GM18517 (cell line): ENCODE measurements around the gene PTPRD.
"Not testable (repeated sequence)": the region's sequence is repeated elsewhere in the genome, so short reads cannot be mapped to it uniquely, and the experiment has no call there.

Source experiments
- ATAC-seq: cut with Tn5 transposase; IDR thresholded peaks from one replicate; pipeline ENCODE4 v1.9.1; 2021; ENCODE audit warnings: mild to moderate bottlenecking, moderate library complexity; ENCODE audit not compliant: unreplicated experiment

Gene PTPRD

GRCh38 chr9:9392755-9393154, 1220.0 kb downstream of the PTPRD start:
- ATAC-seq, result no peak

DNA sequence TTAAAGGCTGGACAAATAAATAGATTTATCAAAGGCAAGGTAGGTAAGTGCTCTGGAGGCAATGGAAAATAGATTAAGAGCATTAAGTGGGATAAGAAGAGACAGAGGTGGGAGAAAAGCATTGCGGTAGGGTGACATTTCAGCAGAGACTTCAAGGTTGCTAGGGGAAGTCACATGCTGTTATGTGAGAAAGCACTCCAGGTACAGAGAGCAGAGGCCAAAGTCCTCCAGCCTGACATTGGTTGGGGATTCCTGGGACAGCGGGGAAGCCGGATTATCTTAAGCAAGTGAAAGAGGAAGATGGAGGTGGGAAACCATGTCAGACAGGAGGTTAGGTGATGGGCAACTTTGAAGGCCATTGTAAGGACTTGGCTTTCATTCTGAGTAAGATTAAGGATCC, 1222.9 kb downstream of the PTPRD start:
- ATAC-seq, result no peak

DNA sequence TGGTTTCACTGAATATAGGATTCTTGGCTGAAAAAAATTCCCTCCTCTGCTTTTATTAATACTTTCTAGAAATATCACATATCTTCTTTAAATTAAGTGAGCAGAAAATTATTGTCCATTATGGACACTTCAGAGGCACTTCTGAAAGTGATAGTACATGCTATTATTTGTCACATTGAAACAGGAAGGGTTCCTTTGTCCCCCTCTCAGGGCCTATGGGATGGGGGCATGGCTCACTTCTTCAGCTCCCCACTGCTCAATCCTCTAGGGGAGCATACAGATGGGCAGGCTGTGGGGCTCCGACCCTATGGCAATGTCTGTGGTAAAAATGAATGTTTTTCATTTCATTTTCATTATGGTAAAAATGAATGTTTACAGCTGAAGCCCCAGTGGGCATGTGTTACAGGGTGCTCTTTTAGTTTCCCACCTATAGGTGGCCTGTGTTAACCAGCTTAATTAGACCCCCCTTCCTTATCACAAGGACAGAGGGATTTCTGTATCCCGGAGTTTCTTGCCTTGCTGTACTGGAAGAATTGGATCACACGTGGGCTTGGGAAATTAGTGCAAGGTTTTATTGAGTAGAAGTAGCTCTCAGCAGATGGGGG, 1225.2 kb downstream of the PTPRD start:
- no peak for ATAC-seq

- no peak for ATAC-seq
Observed at GRCh38 chr9:9362332-9362731, 1250.5 kb downstream of the PTPRD start.

DNA sequence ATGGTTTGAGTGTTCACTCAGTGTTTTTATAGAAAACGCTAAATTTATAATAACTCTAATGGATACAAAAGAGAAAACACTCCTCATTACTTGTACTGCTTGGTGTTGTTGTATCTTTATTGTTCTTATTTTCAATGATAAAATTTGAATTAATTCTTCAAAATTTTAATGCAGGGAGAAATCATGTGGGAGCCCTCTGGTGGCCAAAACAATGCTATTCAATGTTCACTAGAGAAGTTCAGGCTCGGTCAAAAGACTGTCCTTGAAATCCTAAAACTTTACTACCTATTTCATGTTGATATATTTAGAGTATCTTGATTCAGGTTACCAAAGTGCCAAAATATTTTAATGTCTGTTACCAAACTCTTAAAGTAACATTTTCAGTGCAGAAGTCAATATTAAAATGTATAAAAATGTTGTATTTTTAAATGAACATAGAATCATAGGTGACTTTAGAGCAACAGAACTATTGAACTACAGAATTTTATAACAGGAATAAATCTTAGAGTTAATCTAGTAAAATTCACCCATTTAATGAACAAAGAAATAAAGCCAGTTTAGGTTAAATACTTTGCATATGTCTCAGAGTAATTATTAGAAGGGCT, 1259.8 kb downstream of the PTPRD start:
- ATAC-seq, result no peak

- ATAC-seq, result no peak
Observed at GRCh38 chr9:9341203-9341602, 1271.6 kb downstream of the PTPRD start.

DNA sequence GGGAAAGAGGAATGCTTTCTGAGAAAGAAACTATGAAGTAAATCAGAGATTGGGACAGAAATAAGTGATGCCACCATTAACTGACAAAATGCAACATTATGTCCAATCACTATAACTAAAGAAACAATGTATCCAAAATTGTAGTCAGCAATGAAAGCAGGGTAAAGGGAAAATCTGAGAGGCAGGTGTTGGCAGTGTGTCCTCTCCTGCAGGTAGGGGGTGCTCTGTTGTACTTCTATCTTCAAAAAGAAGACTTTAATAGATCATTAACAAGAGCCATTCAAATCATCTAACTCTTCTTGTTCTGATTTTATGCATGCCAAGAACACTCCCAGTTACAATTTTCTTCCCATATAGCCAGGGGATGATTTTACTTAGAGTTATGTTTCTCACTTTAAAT, 1275.7 kb downstream of the PTPRD start:
- no peak for ATAC-seq

GRCh38 chr9:9326749-9327148, 1286.1 kb downstream of the PTPRD start:
- ATAC-seq, result no peak

GRCh38 chr9:9319007-9319406, 1293.8 kb downstream of the PTPRD start:
- no peak for ATAC-seq

GRCh38 chr9:9310743-9311142, 1302.1 kb downstream of the PTPRD start:
- not testable (repeated sequence) for ATAC-seq

DNA sequence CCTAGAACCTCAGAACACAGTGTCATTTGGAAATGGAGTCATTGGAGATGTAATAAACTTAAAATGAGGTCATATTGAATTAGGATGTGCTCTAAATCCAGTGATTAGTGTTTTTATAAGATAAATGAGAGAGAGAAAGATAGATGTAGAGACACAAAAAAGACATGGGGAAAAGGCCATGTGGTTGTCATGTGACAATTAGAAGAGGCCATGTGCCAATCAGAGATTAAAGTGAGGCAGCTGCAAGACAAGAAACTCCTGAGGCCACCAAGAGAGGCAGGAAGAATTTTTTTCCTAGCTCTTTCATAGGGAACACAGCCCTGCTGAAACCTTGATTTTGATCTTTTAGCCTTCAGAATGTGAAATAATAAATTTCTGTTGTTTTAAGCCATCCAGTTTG, 1307.2 kb downstream of the PTPRD start:
- ATAC-seq, result no peak

GRCh38 chr9:9299134-9299533, 1313.7 kb downstream of the PTPRD start:
- ATAC-seq, result no peak

DNA sequence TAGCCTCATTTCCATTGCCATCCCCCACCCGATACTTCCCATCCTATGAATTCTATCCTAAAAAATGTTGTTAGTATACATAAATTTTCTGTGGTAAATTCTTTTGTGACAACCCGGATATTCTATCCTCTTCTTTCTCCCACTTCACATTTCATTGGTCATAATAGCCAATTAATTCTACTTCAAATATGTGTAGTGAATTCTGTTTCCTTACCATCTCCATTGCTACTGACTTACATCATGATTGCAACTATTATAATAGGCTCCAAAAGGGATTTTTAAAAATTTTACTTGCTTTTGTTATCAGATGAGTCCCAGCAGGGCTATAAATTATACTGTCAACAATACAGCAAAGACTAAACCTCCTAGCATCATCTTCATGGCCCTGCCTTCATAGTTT, 1326.8 kb downstream of the PTPRD start:
- no peak for ATAC-seq

DNA sequence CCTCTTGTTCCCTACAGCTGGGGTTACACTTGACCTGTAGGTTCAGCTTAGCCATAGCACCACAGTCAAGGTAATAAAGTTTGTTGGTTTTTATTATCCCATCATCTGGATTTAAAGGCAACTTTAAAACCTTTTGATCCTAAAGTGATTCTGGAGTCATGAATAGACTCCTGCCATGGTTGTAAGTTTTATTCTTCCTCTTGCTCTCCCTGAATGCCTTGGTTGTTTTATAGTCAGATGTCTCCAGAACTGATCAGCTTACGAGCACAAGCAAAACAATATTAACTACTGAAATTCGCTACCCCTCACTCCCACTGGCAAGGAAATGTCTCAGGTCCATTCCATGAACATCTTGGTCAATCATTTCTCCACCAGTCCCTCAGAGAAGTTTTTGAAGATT, 1328.6 kb downstream of the PTPRD start:
- no peak for ATAC-seq

DNA sequence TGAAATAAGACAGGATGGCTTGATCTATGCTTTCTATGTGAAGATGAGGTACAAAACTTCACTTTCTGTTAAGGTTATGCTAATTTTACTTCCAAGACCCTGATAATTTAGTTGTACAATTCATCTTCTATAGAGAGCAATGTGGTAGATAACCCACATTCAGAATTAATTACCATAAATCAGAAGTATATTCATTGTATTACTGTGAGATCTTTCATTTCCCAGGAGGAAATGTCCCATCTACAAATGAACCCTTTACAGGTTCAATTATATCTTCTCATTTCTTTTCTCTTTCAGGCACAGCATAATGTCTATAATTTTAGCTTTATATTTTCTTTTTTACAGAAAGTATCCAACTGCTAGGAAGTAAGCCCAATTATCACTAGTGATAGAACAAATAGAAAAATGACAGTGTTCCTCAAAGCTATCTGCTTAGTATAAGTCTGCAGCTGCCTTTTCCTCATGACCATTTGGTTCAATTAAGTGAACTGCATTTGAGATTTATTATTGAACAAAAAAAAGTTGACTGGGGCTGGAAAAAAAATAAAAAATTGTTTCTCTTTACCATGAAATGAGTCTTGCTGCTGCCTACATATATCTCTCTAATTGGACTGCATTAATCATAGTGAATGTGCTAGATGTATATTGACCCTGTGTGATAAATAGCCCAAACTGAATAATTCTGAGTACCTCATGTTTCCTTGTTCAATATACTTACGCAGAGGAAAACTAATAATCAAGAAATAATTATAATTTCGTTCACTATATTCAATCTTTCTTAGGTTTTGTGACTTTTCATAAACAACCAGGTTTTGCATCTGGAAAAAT, 1329.4 kb downstream of the PTPRD start:
- no peak for ATAC-seq

DNA sequence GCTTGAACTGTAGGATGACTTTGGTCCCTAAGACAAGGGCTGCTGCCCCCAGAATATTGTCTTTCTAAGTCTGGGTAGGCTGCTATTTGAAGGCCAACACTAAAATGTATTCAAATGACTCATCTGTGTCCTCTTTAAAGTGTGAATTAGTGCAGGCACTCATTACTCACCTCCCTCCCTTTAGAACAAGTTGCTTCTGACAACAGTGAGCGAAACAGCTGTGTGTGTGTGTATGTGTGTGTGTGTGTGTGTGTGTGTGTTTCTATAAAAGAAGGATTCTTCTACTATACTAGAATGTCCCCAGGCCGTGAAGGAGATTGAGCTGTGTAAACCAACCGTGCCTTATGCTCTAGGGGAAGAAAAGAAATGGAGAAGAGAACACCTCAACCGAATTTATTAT, 1337.2 kb downstream of the PTPRD start:
- no peak for ATAC-seq

- ATAC-seq, result no peak
Observed at GRCh38 chr9:9257999-9258498, 1354.8 kb downstream of the PTPRD start.

GRCh38 chr9:9246726-9247125, 1366.1 kb downstream of the PTPRD start:
- no peak for ATAC-seq

- ATAC-seq, result no peak
Observed at GRCh38 chr9:9231946-9232345, 1380.9 kb downstream of the PTPRD start.

- ATAC-seq, result no peak
Observed at GRCh38 chr9:9229269-9229668, 1383.5 kb downstream of the PTPRD start.

GRCh38 chr9:9223175-9223574, 1389.6 kb downstream of the PTPRD start:
- no peak for ATAC-seq

- ATAC-seq, result no peak
Observed at GRCh38 chr9:9222730-9223129, 1390.1 kb downstream of the PTPRD start.
